Mesenchymal stem cell (in vitro differentiated cells and primary cell): ENCODE measurements around the gene TEX51.

Source experiments
- DNase-seq: peaks from one replicate; pipeline ENCODE4 v3.0.0-alpha.2; 2013
- H2AFZ ChIP-seq: one replicate; pipeline ENCODE4 v1.6.1; 2013; ENCODE audit warnings: low read depth, mild to moderate bottlenecking, control low read depth, inconsistent platforms, low read length, moderate library complexity
- H2AK5ac ChIP-seq: 2 replicates; pipeline ENCODE4 v1.6.1; 2013; ENCODE audit warnings: low read length, moderate library complexity, mild to moderate bottlenecking, inconsistent platforms; ENCODE audit not compliant: severe bottlenecking
- H2BK120ac ChIP-seq: one replicate; pipeline ENCODE4 v1.6.1; 2013; ENCODE audit warnings: low read depth, mild to moderate bottlenecking, inconsistent platforms, low read length, moderate library complexity
- H2BK12ac ChIP-seq, 2 experiments: one replicate each; pipeline ENCODE4 v1.6.1; 2013; ENCODE audit warnings: inconsistent platforms in 2 of 2, low read length in 2 of 2, mild to moderate bottlenecking in 2 of 2, moderate library complexity in 2 of 2, control low read depth in 1 of 2
- H2BK15ac ChIP-seq: one replicate; pipeline ENCODE4 v1.6.1; 2013; ENCODE audit warnings: mild to moderate bottlenecking, low read depth, inconsistent platforms; ENCODE audit not compliant: poor library complexity, severe bottlenecking
- H2BK5ac ChIP-seq: 2 replicates; pipeline ENCODE4 v1.6.1; 2013; ENCODE audit warnings: low read depth, mild to moderate bottlenecking, low read length, control low read depth, inconsistent platforms; ENCODE audit not compliant: poor library complexity, severe bottlenecking
- H3K14ac ChIP-seq, 2 experiments: one replicate each; pipeline ENCODE4 v1.6.1; 2013; ENCODE audit warnings: inconsistent platforms in 2 of 2, low read length in 2 of 2, control low read depth in 1 of 2, mild to moderate bottlenecking in 1 of 2, moderate library complexity in 1 of 2
- H3K18ac ChIP-seq, 2 experiments: one replicate each; pipeline ENCODE4 v1.6.1; 2013; ENCODE audit warnings: inconsistent platforms in 2 of 2, low read length in 2 of 2, control low read depth in 1 of 2, low read depth in 1 of 2, mild to moderate bottlenecking in 1 of 2
- H3K23ac ChIP-seq, 2 experiments: one replicate each; pipeline ENCODE4 v1.6.1; 2013; ENCODE audit warnings: inconsistent platforms in 2 of 2, low read length in 2 of 2, mild to moderate bottlenecking in 2 of 2, moderate library complexity in 2 of 2, control low read depth in 1 of 2
- H3K27ac ChIP-seq: 2 replicates; pipeline ENCODE4 v1.5.1; 2013; ENCODE audit warnings: mild to moderate bottlenecking, moderate library complexity, low read length, control low read depth, inconsistent platforms; ENCODE audit not compliant: poor library complexity, severe bottlenecking
- H3K27me3 ChIP-seq, 2 experiments: 2 replicates each; pipeline versions ENCODE4 v1.6.1 to v1.7.0; 2013; ENCODE audit warnings: low read length in 2 of 2, mild to moderate bottlenecking in 2 of 2, moderate library complexity in 2 of 2, control low read depth in 1 of 2, inconsistent platforms in 1 of 2; ENCODE audit not compliant: control insufficient read depth in 1 of 2, insufficient read depth in 1 of 2
- H3K36me3 ChIP-seq, 2 experiments: 2 replicates each; pipeline versions ENCODE4 v1.6.1 to v1.7.0; 2013; ENCODE audit warnings: low read length in 2 of 2, control low read depth in 1 of 2, inconsistent platforms in 1 of 2, low read depth in 1 of 2, mild to moderate bottlenecking in 1 of 2; ENCODE audit not compliant: insufficient read depth in 2 of 2, control insufficient read depth in 1 of 2
- H3K4ac ChIP-seq, 2 experiments: one replicate each; pipeline ENCODE4 v1.6.1; 2013; ENCODE audit warnings: inconsistent platforms in 2 of 2, low read length in 2 of 2, mild to moderate bottlenecking in 2 of 2, moderate library complexity in 2 of 2, control low read depth in 1 of 2, low read depth in 1 of 2
- H3K4me1 ChIP-seq: 2 replicates; pipeline ENCODE4 v1.6.1; 2013; ENCODE audit warnings: low read depth, low read length, control low read depth; ENCODE audit not compliant: control insufficient read depth, insufficient read depth
- H3K4me2 ChIP-seq: 2 replicates; pipeline ENCODE4 v1.6.1; 2013; ENCODE audit warnings: low read length, mild to moderate bottlenecking, inconsistent platforms; ENCODE audit not compliant: poor library complexity, severe bottlenecking
- H3K4me3 ChIP-seq, 2 experiments: 2 replicates each; pipeline versions ENCODE4 v1.5.1 to v1.7.0; 2013; ENCODE audit warnings: low read length in 2 of 2, mild to moderate bottlenecking in 2 of 2, control low read depth in 1 of 2, low read depth in 1 of 2; ENCODE audit not compliant: insufficient read depth in 1 of 2
- H3K79me1 ChIP-seq: replicated peaks from 2 replicates; pipeline ENCODE4 v1.6.1; 2013; ENCODE audit warnings: mild to moderate bottlenecking, control low read depth, low read length, inconsistent platforms; ENCODE audit not compliant: poor library complexity, severe bottlenecking
- H3K9ac ChIP-seq: 2 replicates; pipeline ENCODE4 v1.7.0; 2013; ENCODE audit warnings: mild to moderate bottlenecking, low read length, moderate library complexity
- H3K9me3 ChIP-seq: 2 replicates; pipeline ENCODE4 v1.7.0; 2013; ENCODE audit warnings: mild to moderate bottlenecking, low read length; ENCODE audit not compliant: control insufficient read depth
- H4K8ac ChIP-seq: one replicate; pipeline ENCODE4 v1.6.1; 2013; ENCODE audit warnings: inconsistent platforms, mild to moderate bottlenecking, low read length, moderate library complexity
- H4K91ac ChIP-seq: one replicate; pipeline ENCODE4 v1.6.1; 2013; ENCODE audit warnings: mild to moderate bottlenecking, low read length, inconsistent platforms
- WGBS: methylation state at CpG from one replicate; pipeline ENCODE4 v1.1.7; 2013; ENCODE audit warnings: mixed read lengths; 5-methylcytosine and 5-hydroxymethylcytosine counted together

The TEX51 gene

DNA sequence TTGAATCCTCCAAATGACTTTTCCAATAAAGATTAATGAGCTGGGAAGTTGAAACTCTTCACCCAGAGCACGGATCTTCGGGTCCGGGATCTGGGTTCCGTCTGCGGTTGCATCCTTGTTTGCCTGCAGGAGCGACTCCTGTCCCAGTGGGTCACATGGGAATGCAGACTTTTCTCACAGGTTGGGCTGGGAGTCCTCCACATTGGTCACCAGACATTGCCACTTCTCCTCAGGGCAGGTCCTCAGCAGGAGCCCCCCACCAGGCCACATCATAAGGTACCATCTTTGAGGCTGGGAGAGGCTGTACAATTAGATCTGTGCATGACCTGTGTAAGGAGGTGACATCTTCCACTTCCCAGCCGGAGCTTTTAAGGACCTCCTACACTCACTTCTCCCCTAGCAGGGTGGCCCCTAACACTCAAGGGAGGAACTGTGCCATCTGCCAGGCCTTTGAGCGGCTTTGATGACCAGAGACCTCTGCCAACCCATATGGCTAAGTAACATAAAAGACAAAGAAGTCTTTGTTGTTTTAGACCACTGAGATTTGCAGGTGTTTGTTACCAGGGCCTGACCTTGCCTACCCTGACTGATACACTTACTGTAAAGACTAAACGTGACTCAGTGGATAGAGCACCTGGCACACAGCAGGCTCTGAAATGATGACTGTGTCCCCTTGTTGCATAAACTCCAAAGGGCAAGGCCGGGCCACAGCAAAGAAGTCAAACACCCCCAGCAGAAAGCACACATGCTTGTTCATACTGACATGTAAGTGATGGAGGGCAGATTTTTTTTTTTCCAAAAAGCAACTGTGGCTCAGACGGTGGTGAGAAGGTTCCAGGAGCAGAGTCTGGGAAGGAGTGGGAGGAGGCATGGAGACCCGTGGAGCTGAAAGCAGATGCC lies 7.9 kb upstream of the TEX51 start:
- H3K4me3 ChIP-seq, result no peak overlapping the region
- H3K14ac ChIP-seq, result no peak overlapping the region
- no peak overlapping the region for H2BK15ac ChIP-seq
- H2AFZ ChIP-seq, result no peak overlapping the region
- no peak overlapping the region for H3K23ac ChIP-seq
- no peaks in the 10 kb centered on the region for H3K9me3 ChIP-seq
- WGBS, result 86% methylated on average over 11 of the region's 12 CpGs
- H2BK120ac ChIP-seq, result no peak overlapping the region
- no peak overlapping the region for H4K91ac ChIP-seq
- no peak overlapping the region for H3K18ac ChIP-seq
- H3K27ac ChIP-seq, result no peak overlapping the region
- H2BK5ac ChIP-seq, result no peak overlapping the region
- H2AK5ac ChIP-seq, result no peak overlapping the region
- H3K79me1 ChIP-seq, result no peaks in the 10 kb centered on the region
- H3K4ac ChIP-seq, result no peak overlapping the region
- H2BK12ac ChIP-seq, result no peak overlapping the region
- no peak overlapping the region for H4K8ac ChIP-seq
- H3K9ac ChIP-seq, result no peak overlapping the region
- H3K4me1 ChIP-seq, result peaks cover 9% of the 10 kb centered on the region
- no peak overlapping the region for H3K4me2 ChIP-seq
- H3K36me3 ChIP-seq, result no peaks in the 10 kb centered on the region
- no peak for DNase-seq
- H3K27me3 ChIP-seq, result peaks cover 3 to 31% of the 10 kb centered on the region in 2 experiments

DNA sequence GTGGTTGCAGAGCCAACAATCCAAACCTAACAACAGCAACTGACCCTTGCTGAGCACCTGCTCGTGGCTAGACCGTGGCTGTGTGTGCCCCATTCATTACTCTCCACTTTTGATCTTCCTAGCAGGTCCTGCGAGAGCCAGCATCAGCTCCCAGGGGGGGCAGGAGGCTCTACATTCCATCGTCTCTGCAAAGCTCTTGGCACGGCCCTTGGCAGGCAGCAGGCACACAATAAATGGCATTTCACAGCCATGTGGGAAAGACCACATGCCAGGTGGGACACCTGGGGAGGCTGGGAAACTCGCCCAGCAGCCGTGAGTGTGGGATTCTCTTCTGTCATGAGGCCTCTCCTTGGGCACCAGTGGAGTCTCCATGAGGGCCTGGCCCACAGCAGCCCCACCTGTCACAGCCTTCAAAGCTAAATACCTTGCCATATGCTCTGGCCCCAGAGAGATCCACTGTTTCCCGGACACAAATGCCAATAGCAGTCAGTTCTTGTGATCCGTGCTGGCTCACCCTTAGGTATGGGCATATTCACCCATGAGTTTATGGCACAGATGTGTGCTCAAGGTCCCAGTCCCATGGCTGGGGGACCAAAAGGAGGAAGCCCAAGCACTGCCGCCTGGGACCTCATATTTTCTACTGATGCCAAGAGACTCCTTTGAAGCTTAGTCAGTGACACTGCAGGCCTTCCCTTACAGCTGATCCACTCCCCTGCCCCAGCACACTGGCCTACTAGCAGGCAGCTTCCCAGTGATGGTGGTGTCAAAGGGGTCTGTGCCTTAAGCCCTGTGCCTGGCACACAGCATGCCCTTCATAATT lies 6.8 kb upstream of the TEX51 start:
- Histone ChIP-seq H3K14ac (no peak overlapping the region), H2BK12ac (no peak overlapping the region), H3K27me3 (peaks cover 3 to 28% of the 10 kb centered on the region in 2 experiments), H2AFZ (no peak overlapping the region), H3K18ac (no peak overlapping the region), H2BK5ac (no peak overlapping the region), H3K4me2 (no peak overlapping the region), H3K79me1 (no peaks in the 10 kb centered on the region), H3K27ac (no peak overlapping the region), H3K4ac (no peak overlapping the region), H3K36me3 (no peaks in the 10 kb centered on the region), H4K8ac (no peak overlapping the region), H3K23ac (no peak overlapping the region), H2AK5ac (no peak overlapping the region), H3K9ac (no peak overlapping the region), H4K91ac (no peak overlapping the region), H3K4me1 (peaks cover 3% of the 10 kb centered on the region), H3K4me3 (no peak overlapping the region), H2BK120ac (no peak overlapping the region), H2BK15ac (no peak overlapping the region), H3K9me3 (no peaks in the 10 kb centered on the region)
- no peak for DNase-seq
- WGBS, result 55% methylated on average over 10 of the region's 10 CpGs

GRCh38 chr2:126893153-126893552 lies 5.5 kb upstream of the TEX51 start:
- Histone ChIP-seq H2AK5ac (no peak overlapping the region), H3K79me1 (no peaks in the 10 kb centered on the region), H3K4me2 (no peak overlapping the region), H3K14ac (no peak overlapping the region), H3K27me3 (peaks cover under 1 to 16% of the 10 kb centered on the region in 2 experiments), H3K4me3 (no peak overlapping the region), H2BK15ac (no peak overlapping the region), H3K23ac (no peak overlapping the region), H2BK12ac (no peak overlapping the region), H3K36me3 (no peaks in the 10 kb centered on the region), H2BK120ac (no peak overlapping the region), H3K27ac (no peak overlapping the region), H3K9ac (no peak overlapping the region), H2BK5ac (no peak overlapping the region), H4K91ac (no peak overlapping the region), H3K9me3 (peaks cover 3% of the 10 kb centered on the region), H3K18ac (no peak overlapping the region), H3K4ac (no peak overlapping the region), H4K8ac (no peak overlapping the region), H2AFZ (no peak overlapping the region), H3K4me1 (peaks cover 3% of the 10 kb centered on the region)
- no peak for DNase-seq
- 73% methylated on average over 4 of the region's 4 CpGs for WGBS

- Histone ChIP-seq H3K4me1 (peaks cover 3% of the 10 kb centered on the region), H3K14ac (no peak overlapping the region), H3K36me3 (no peaks in the 10 kb centered on the region), H3K4me3 (no peak overlapping the region), H2BK12ac (no peak overlapping the region), H3K9me3 (peaks cover 3% of the 10 kb centered on the region), H2BK5ac (no peak overlapping the region), H4K8ac (no peak overlapping the region), H3K27me3 (peaks cover 0 to 12% of the 10 kb centered on the region in 2 experiments), H3K9ac (no peak overlapping the region), H3K23ac (no peak overlapping the region), H3K4ac (no peak overlapping the region), H2BK15ac (no peak overlapping the region), H3K18ac (no peak overlapping the region), H2AK5ac (no peak overlapping the region), H3K79me1 (no peaks in the 10 kb centered on the region), H3K27ac (no peak overlapping the region), H2AFZ (no peak overlapping the region), H3K4me2 (no peak overlapping the region), H4K91ac (no peak overlapping the region), H2BK120ac (no peak overlapping the region)
- no peak for DNase-seq
These were observed 5.1 kb upstream of the TEX51 start for GRCh38 chr2:126893606-126894005.
